Epithelial cell of esophagus (primary cell): ENCODE data around the gene AMN.
"Not testable (repeated sequence)": the region's sequence is repeated elsewhere in the genome, so short reads cannot be mapped to it uniquely, and the experiment has no call there.

Source experiments
- DNase-seq: peaks from one replicate; pipeline ENCODE4 v3.0.0; 2010; ENCODE audit warnings: low read depth
- H3K4me3 ChIP-seq: 2 replicates; pipeline ENCODE4 v1.5.1; 2011; ENCODE audit warnings: mild to moderate bottlenecking, low read length, control low read depth
- CTCF ChIP-seq: IDR thresholded peaks from 2 replicates; pipeline ENCODE4 v1.5.1; 2011; ENCODE audit warnings: low read depth, mild to moderate bottlenecking, low read length, control low read depth, inconsistent platforms; ENCODE audit not compliant: insufficient read depth; ENCODE audit errors: missing control alignments

The AMN gene

GRCh38 chr14:102922490-102923200 is at the start of gene AMN:
TSS of gene AMN (plus strand) at chr14:102922663. CDS start at chr14:102922689, 26 bp downstream.
- H3K4me3 ChIP-seq, result peak within 1 kb of the TSS; percentile 21

GRCh38 chr14:102873131-102873530 is 49.3 kb upstream of the AMN start:
- TF ChIP-seq CTCF, result no peak
- no peak overlapping the region for H3K4me3 ChIP-seq
- DNase-seq, result no peak

More at GRCh38 chr14:102922490-102923200, at the start of gene AMN:
- peak; percentile 15 for DNase-seq
- no peak for TF ChIP-seq CTCF

GRCh38 chr14:102873546-102874061 is 48.9 kb upstream of the AMN start:
- DNase-seq, result no peak
- H3K4me3 ChIP-seq, result no peak overlapping the region
- no peak for TF ChIP-seq CTCF

DNA sequence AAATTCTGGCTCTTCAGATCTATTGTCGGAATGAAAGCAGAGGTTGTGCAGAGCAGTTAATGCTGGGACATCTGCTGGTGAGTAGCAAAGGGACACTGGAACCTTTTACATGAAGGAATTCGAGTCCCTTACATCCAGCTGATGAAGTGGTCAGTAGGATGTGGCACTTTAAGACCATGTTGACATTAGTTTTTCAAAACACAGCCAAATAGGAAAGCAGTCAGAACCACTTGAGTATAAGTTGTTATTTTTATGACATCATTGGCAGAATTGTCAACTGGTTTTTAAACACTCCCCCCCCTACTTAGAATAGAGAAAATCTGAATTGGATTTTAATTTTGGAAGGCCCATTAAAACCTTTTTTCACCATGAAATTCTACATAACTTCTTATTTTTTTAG is 46.8 kb upstream of the AMN start:
- no peak overlapping the region for H3K4me3 ChIP-seq
- DNase-seq, result no peak
- no peak for TF ChIP-seq CTCF

- not testable (repeated sequence) for DNase-seq, H3K4me3 ChIP-seq
These were observed 45.0 kb upstream of the AMN start for GRCh38 chr14:102877511-102877910.

- H3K4me3 ChIP-seq, result no peak overlapping the region
- peak; percentile 8 for DNase-seq
These were observed 44.1 kb upstream of the AMN start for GRCh38 chr14:102878174-102878969.

More at GRCh38 chr14:102878174-102878969, 44.1 kb upstream of the AMN start:
- peak; percentile 15 for TF ChIP-seq CTCF
